Glomerular visceral epithelial cell (primary cell): ENCODE data around the gene PAIP2.
A peak's percentile ranks its signal among the peaks of the same experiment; 100 is the strongest.
"Not testable (repeated sequence)": the region's sequence is repeated elsewhere in the genome, so short reads cannot be mapped to it uniquely, and the experiment has no call there.

Experiments
- DNase-seq: peaks from one replicate; pipeline ENCODE4 v3.0.0-alpha.2; 2016; ENCODE audit errors: extremely low spot score

The PAIP2 gene

GRCh38 chr5:139378101-139378825 lies 36.6 kb downstream of the PAIP2 start:
- no peak for DNase-seq

GRCh38 chr5:139378941-139379361 lies 37.3 kb downstream of the PAIP2 start:
- DNase-seq: no peak

GRCh38 chr5:139379626-139380449 lies 38.2 kb downstream of the PAIP2 start:
- no peak for DNase-seq

- no peak for DNase-seq
These were observed 40.4 kb downstream of the PAIP2 start for GRCh38 chr5:139381837-139382761.

- DNase-seq: no peak
These were observed 41.2 kb downstream of the PAIP2 start for GRCh38 chr5:139382807-139383206.

- DNase-seq: peak; percentile 71
These were observed 41.8 kb downstream of the PAIP2 start, which contains the start of gene SLC23A1 for GRCh38 chr5:139383275-139383992. TSS of gene SLC23A1 (minus strand) at chr5:139383297. CDS start at chr5:139383253, 44 bp downstream.

GRCh38 chr5:139383993-139384590 lies 42.4 kb downstream of the PAIP2 start:
- no peak for DNase-seq

GRCh38 chr5:139384591-139385051 lies 43.0 kb downstream of the PAIP2 start:
- no peak for DNase-seq

GRCh38 chr5:139385061-139386049 lies 43.7 kb downstream of the PAIP2 start:
- DNase-seq: no peak

GRCh38 chr5:139386050-139386438 lies 44.4 kb downstream of the PAIP2 start:
- DNase-seq: no peak

- not testable (repeated sequence) for DNase-seq
These were observed 45.3 kb downstream of the PAIP2 start for GRCh38 chr5:139386956-139387355.

GRCh38 chr5:139387611-139388197 lies 46.0 kb downstream of the PAIP2 start:
- DNase-seq: no peak

- DNase-seq: peak; percentile 61
These were observed 46.7 kb downstream of the PAIP2 start for GRCh38 chr5:139388198-139388821.

GRCh38 chr5:139389701-139390638 lies 48.3 kb downstream of the PAIP2 start, which contains the start of gene MZB1:
TSS of gene MZB1 (minus strand) at chr5:139389913. CDS start at chr5:139389856, 57 bp downstream.
- DNase-seq: no peak

- DNase-seq: no peak
These were observed 49.2 kb downstream of the PAIP2 start for GRCh38 chr5:139390639-139391569.
